GM21367 (cell line): ENCODE data around the gene DLG4.

Source experiments
- ATAC-seq: cut with Tn5 transposase; IDR thresholded peaks from one replicate; pipeline ENCODE4 v1.9.1; 2021; ENCODE audit not compliant: unreplicated experiment

Gene DLG4

GRCh38 chr17:7215652-7216180 lies 3.9 kb downstream of the DLG4 start:
- ATAC-seq = no peak

- ATAC-seq = no peak
Observed at GRCh38 chr17:7215136-7215638, 4.4 kb downstream of the DLG4 start.

- peak; percentile 69 for ATAC-seq
Observed at GRCh38 chr17:7214300-7215135, 5.1 kb downstream of the DLG4 start.

GRCh38 chr17:7213895-7214299 lies 5.7 kb downstream of the DLG4 start:
- ATAC-seq = no peak

GRCh38 chr17:7211491-7212273 lies 8.0 kb downstream of the DLG4 start:
- no peak for ATAC-seq

GRCh38 chr17:7208754-7209460 lies 10.7 kb downstream of the DLG4 start:
- ATAC-seq = no peak

- ATAC-seq = no peak
Observed at GRCh38 chr17:7208027-7208571, 11.5 kb downstream of the DLG4 start.

GRCh38 chr17:7207120-7208001 lies 12.3 kb downstream of the DLG4 start:
- no peak for ATAC-seq

GRCh38 chr17:7205561-7205960 lies 14.1 kb downstream of the DLG4 start:
- no peak for ATAC-seq

- peak; percentile 75 for ATAC-seq
Observed at GRCh38 chr17:7204828-7205461, 14.7 kb downstream of the DLG4 start.

- ATAC-seq = no peak
Observed at GRCh38 chr17:7204336-7204735, 15.3 kb downstream of the DLG4 start.

- ATAC-seq = no peak
Observed at GRCh38 chr17:7203391-7203790, 16.2 kb downstream of the DLG4 start.

- no peak for ATAC-seq
Observed at GRCh38 chr17:7196651-7197401, 22.8 kb downstream of the DLG4 start.

- no peak for ATAC-seq
Observed at GRCh38 chr17:7195971-7196370, 23.7 kb downstream of the DLG4 start.

- no peak for ATAC-seq
Observed at GRCh38 chr17:7192271-7192937, 27.2 kb downstream of the DLG4 start.

GRCh38 chr17:7191571-7192270 lies 27.9 kb downstream of the DLG4 start:
- no peak for ATAC-seq

- ATAC-seq = no peak
Observed at GRCh38 chr17:7191069-7191468, 28.6 kb downstream of the DLG4 start.
